ENCODE data around the gene HCAR3.
"Not testable (repeated sequence)": the region's sequence is repeated elsewhere in the genome, so short reads cannot be mapped to it uniquely, and the experiment has no call there.

The HCAR3 gene

DNA sequence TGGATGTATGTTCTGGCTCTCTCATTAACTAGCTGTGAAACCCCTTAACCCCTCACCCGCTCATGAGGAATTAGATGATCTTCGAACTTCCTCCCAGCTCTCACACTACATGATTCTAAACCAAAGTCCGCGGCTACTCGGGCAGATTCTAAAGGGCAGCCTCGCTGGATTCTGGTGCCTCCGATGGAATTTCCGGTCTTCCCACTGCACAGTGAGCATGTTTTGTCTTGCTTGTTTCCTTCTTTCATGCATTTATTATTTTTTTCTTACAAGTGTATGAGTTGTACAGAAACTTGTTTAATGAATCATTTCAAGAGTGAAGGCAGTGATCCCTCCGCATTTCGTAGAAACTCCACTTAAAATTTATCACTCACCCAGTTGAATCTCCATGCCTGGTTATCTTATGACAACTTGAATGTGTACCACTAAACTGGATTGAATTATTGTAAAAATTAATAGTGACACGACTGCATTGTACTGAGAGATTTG lies 4.5 kb upstream of the HCAR3 start:
- H3K27me3 ChIP-seq (ENCODE audit: control insufficient read depth in 2 of 2, insufficient read depth in 2 of 2, low read length in 2 of 2), result no peaks in the 10 kb centered on the region
- no peaks in the 10 kb centered on the region for H3K4me1 ChIP-seq (ENCODE audit: control insufficient read depth in 2 of 2, insufficient read depth in 2 of 2, low read length in 2 of 2)
- no peaks in the 10 kb centered on the region for H3K36me3 ChIP-seq (ENCODE audit: control insufficient read depth in 2 of 2, insufficient read depth in 2 of 2, low read length in 2 of 2)
- H3K4me3 ChIP-seq (ENCODE audit: low read length in 2 of 2), result no peak overlapping the region
- H3K9me3 ChIP-seq (ENCODE audit: control insufficient read depth in 2 of 2, low read length in 2 of 2), result no peaks in the 10 kb centered on the region
- H3K9ac ChIP-seq (ENCODE audit: low read depth in 1 of 2, low read length in 2 of 2), result no peak overlapping the region
- H3K27ac ChIP-seq (ENCODE audit: low read depth in 2 of 2, low read length in 2 of 2), result no peak overlapping the region

DNA sequence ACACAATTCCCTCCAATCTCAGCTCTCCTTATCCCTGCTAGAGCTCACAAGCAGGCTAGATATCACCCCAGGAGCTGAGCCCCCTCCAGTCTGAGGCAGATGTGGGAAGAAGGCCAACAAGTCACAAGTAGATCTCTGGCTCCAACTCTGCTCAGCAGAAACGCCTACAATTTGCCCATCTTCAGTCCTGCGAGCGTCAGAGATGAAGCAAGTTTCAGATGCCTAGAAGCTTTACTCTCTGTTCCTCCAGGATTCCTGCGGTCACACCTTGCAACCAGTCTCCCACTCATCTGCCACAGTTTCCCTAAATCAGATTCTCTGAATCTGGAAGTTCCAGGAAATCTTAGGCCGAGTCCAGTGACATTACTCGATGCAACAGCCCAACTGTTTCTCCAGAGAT lies 1.4 kb downstream of the HCAR3 start:
- H3K9ac ChIP-seq (ENCODE audit: low read depth in 1 of 2, low read length in 2 of 2); H3K4me3 ChIP-seq (ENCODE audit: low read length in 2 of 2); H3K9me3 ChIP-seq (ENCODE audit: control insufficient read depth in 2 of 2, low read length in 2 of 2); H3K4me1 ChIP-seq (ENCODE audit: control insufficient read depth in 2 of 2, insufficient read depth in 2 of 2, low read length in 2 of 2); H3K27ac ChIP-seq (ENCODE audit: low read depth in 2 of 2, low read length in 2 of 2); H3K36me3 ChIP-seq (ENCODE audit: control insufficient read depth in 2 of 2, insufficient read depth in 2 of 2, low read length in 2 of 2); H3K27me3 ChIP-seq (ENCODE audit: control insufficient read depth in 2 of 2, insufficient read depth in 2 of 2, low read length in 2 of 2): not testable (repeated sequence)

DNA sequence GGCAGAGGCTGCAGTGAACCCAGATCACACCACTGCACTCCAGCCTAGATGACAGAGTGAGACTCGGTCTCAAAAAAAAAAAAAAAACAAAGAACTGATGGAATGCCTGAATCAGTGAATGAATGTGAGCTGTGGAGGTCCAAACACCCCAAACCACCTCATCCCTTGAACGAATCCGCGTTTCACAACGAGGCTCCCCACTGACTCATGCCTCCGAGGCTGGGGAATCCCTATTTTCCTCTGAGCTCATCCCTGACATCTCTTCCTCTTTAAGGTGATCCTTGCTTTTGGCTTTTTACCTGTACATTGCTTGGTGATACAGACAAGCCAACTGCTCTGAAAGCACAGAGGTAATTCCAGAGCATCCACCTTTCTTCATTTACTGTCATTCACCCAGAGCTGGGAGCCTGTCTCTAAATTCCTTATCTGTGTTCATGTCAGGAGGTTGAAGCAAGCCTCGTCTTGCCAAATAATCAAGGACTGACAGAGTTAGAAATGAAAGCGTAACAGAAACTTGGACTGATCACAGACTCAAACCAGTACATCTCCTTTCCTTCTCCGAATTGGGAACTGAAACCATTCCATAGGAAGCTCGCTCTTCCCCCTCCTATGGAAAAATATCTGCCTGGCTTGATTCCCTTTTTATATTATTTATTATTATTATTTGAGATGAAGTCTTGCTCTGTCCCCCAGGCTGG lies 3.0 kb downstream of the HCAR3 start:
- H3K36me3 ChIP-seq (ENCODE audit: control insufficient read depth in 2 of 2, insufficient read depth in 2 of 2, low read length in 2 of 2); H3K27ac ChIP-seq (ENCODE audit: low read depth in 2 of 2, low read length in 2 of 2); H3K4me1 ChIP-seq (ENCODE audit: control insufficient read depth in 2 of 2, insufficient read depth in 2 of 2, low read length in 2 of 2); H3K9me3 ChIP-seq (ENCODE audit: control insufficient read depth in 2 of 2, low read length in 2 of 2); H3K27me3 ChIP-seq (ENCODE audit: control insufficient read depth in 2 of 2, insufficient read depth in 2 of 2, low read length in 2 of 2); H3K4me3 ChIP-seq (ENCODE audit: low read length in 2 of 2); H3K9ac ChIP-seq (ENCODE audit: low read depth in 1 of 2, low read length in 2 of 2): not testable (repeated sequence)

DNA sequence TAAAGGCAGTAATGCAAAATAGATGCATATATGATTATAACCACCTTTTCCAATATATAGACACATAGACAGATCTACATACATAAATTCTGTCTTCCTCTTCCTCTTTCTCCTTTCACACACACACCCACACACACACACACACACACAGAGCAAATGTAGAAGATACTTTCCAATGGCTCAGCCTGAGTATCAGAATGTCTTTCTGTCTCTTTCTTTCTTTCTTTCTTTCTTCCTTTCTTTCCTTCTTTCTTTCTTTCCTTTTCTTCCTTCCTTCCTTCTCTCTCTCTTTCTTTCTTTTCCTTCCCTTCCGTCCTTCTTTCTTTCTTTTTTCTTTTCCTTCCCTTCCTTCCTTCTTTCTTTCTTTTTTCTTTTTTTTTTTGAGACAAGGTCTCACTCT lies 5.3 kb downstream of the HCAR3 start:
- not testable (repeated sequence) for H3K9me3 ChIP-seq (ENCODE audit: control insufficient read depth in 2 of 2, low read length in 2 of 2); H3K27me3 ChIP-seq (ENCODE audit: control insufficient read depth in 2 of 2, insufficient read depth in 2 of 2, low read length in 2 of 2); H3K4me3 ChIP-seq (ENCODE audit: low read length in 2 of 2); H3K9ac ChIP-seq (ENCODE audit: low read depth in 1 of 2, low read length in 2 of 2); H3K4me1 ChIP-seq (ENCODE audit: control insufficient read depth in 2 of 2, insufficient read depth in 2 of 2, low read length in 2 of 2); H3K27ac ChIP-seq (ENCODE audit: low read depth in 2 of 2, low read length in 2 of 2); H3K36me3 ChIP-seq (ENCODE audit: control insufficient read depth in 2 of 2, insufficient read depth in 2 of 2, low read length in 2 of 2)

DNA sequence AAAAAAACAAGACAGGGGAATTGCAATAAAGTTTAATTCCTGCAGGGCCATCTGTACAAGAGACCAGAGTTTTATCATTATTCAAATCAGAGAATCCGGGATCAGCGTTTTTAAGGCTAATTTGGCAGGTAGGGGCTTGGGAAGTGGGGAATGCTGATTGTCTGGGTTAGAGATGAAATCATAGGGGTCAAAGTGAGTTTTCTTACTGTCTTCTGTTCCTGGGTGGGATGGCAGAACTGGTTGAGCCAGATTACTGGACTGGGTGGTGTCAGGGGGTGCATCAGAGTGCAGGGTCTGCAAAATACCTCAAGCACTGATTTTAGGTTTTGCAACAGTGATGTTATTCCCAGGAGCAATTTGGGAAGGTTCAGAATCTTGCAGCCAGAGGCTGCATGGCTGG lies 6.3 kb downstream of the HCAR3 start:
- H3K27me3 ChIP-seq (ENCODE audit: control insufficient read depth in 2 of 2, insufficient read depth in 2 of 2, low read length in 2 of 2); H3K4me1 ChIP-seq (ENCODE audit: control insufficient read depth in 2 of 2, insufficient read depth in 2 of 2, low read length in 2 of 2); H3K36me3 ChIP-seq (ENCODE audit: control insufficient read depth in 2 of 2, insufficient read depth in 2 of 2, low read length in 2 of 2); H3K27ac ChIP-seq (ENCODE audit: low read depth in 2 of 2, low read length in 2 of 2); H3K9ac ChIP-seq (ENCODE audit: low read depth in 1 of 2, low read length in 2 of 2); H3K9me3 ChIP-seq (ENCODE audit: control insufficient read depth in 2 of 2, low read length in 2 of 2); H3K4me3 ChIP-seq (ENCODE audit: low read length in 2 of 2): not testable (repeated sequence)

DNA sequence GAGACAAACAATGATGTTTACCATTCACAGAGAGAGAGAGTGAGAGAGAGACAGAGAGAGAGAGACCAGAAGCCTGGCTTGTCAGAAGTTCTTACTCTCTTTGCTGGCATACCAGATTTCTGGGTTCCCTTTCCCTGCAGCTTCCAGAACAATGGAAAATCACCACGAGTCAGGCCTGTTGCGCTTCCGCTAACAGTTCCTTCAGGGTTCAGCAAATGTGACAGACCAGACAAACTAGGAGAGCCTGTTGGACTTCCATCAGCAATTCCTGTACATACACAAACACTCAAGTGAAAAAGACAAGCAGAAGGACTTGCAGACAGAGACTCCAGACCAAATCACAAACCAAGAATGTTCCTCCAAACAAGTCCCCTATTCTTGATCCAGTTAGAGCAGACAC lies 7.3 kb downstream of the HCAR3 start:
- not testable (repeated sequence) for H3K36me3 ChIP-seq (ENCODE audit: control insufficient read depth in 2 of 2, insufficient read depth in 2 of 2, low read length in 2 of 2); H3K27ac ChIP-seq (ENCODE audit: low read depth in 2 of 2, low read length in 2 of 2); H3K4me3 ChIP-seq (ENCODE audit: low read length in 2 of 2); H3K27me3 ChIP-seq (ENCODE audit: control insufficient read depth in 2 of 2, insufficient read depth in 2 of 2, low read length in 2 of 2); H3K9ac ChIP-seq (ENCODE audit: low read depth in 1 of 2, low read length in 2 of 2); H3K4me1 ChIP-seq (ENCODE audit: control insufficient read depth in 2 of 2, insufficient read depth in 2 of 2, low read length in 2 of 2); H3K9me3 ChIP-seq (ENCODE audit: control insufficient read depth in 2 of 2, low read length in 2 of 2)

DNA sequence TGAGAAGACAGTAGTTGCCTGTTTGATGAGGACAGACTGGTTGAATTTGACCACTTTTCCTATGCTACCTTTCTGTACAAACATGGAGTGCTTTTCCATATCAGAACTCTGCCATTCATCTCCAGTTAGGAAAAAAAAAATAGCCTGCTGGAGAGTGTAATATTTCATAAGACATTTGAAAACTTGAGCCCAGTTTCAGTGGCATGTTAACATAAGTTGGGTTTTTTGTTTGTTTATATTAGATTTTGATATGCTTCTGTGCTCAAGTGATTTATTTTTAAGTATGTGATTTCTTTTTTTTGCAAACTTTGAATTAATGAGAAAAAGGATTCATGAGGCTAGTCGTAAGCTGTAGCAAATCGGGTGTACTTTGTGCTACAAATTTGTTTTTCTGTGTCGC lies 12.8 kb downstream of the HCAR3 start:
- not testable (repeated sequence) for H3K27me3 ChIP-seq (ENCODE audit: control insufficient read depth in 2 of 2, insufficient read depth in 2 of 2, low read length in 2 of 2); H3K9me3 ChIP-seq (ENCODE audit: control insufficient read depth in 2 of 2, low read length in 2 of 2); H3K9ac ChIP-seq (ENCODE audit: low read depth in 1 of 2, low read length in 2 of 2); H3K4me3 ChIP-seq (ENCODE audit: low read length in 2 of 2); H3K27ac ChIP-seq (ENCODE audit: low read depth in 2 of 2, low read length in 2 of 2); H3K36me3 ChIP-seq (ENCODE audit: control insufficient read depth in 2 of 2, insufficient read depth in 2 of 2, low read length in 2 of 2); H3K4me1 ChIP-seq (ENCODE audit: control insufficient read depth in 2 of 2, insufficient read depth in 2 of 2, low read length in 2 of 2)

DNA sequence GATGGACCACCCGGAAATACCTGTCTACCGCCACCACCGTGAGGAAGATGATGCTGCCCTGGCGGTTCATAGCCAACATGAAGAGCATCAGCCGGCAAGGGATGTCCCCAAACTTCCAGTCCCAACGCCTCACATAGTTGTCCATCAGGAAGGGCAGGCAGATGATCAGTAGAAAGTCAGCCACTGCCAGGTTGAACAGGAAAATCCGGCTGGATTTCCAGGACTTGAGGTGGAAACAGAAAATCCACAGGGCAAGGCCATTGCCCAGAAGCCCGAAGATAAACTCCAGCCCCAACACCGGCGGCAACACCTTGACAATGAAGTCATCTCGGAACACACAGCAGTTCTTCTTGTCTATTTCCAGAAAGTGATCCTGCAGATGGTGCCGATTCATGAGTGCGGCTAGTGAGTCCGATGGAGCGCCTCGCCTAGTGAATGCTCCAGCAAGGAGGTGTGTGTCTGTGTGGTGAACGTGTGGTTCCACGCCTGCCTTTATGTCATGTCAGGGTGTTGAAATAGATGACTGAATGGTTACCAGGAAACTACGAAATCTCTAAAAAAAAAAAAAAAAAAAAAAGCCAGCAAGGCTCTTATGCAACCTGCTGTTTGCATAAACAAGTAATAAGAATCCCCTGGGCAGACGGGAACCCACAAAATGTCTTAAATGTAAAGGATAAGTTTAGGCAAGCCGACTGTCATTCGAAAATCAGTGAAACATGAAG lies 13.6 kb downstream of the HCAR3 start, which contains the start of gene HCAR2:
TSS of gene HCAR2 (minus strand) at position 468 of the 722 bp plus-strand sequence. CDS start at position 394, 74 bp downstream.
- not testable (repeated sequence) for H3K9me3 ChIP-seq (ENCODE audit: control insufficient read depth in 2 of 2, low read length in 2 of 2); H3K27ac ChIP-seq (ENCODE audit: low read depth in 2 of 2, low read length in 2 of 2); H3K4me1 ChIP-seq (ENCODE audit: control insufficient read depth in 2 of 2, insufficient read depth in 2 of 2, low read length in 2 of 2); H3K27me3 ChIP-seq (ENCODE audit: control insufficient read depth in 2 of 2, insufficient read depth in 2 of 2, low read length in 2 of 2); H3K36me3 ChIP-seq (ENCODE audit: control insufficient read depth in 2 of 2, insufficient read depth in 2 of 2, low read length in 2 of 2); H3K4me3 ChIP-seq (ENCODE audit: low read length in 2 of 2); H3K9ac ChIP-seq (ENCODE audit: low read depth in 1 of 2, low read length in 2 of 2)

DNA sequence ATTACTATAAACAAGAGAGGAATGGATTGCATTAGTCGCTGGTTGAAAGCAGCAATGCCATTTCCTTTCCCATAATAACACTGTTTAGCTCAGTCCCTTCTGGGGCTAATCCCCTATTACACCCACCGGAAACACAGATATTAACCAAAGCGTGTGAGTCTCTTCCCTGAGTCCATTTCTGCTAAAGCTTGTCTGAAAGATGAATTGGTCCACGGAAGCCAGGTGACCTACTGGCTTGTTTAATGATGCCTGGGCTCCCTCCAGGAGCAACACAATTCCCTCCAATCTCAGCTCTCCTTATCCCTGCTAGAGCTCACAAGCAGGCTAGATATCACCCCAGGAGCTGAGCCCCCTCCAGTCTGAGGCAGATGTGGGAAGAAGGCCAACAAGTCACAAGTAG lies 15.1 kb downstream of the HCAR3 start:
- H3K27ac ChIP-seq (ENCODE audit: low read depth in 2 of 2, low read length in 2 of 2); H3K4me1 ChIP-seq (ENCODE audit: control insufficient read depth in 2 of 2, insufficient read depth in 2 of 2, low read length in 2 of 2); H3K4me3 ChIP-seq (ENCODE audit: low read length in 2 of 2); H3K9me3 ChIP-seq (ENCODE audit: control insufficient read depth in 2 of 2, low read length in 2 of 2); H3K9ac ChIP-seq (ENCODE audit: low read depth in 1 of 2, low read length in 2 of 2); H3K27me3 ChIP-seq (ENCODE audit: control insufficient read depth in 2 of 2, insufficient read depth in 2 of 2, low read length in 2 of 2); H3K36me3 ChIP-seq (ENCODE audit: control insufficient read depth in 2 of 2, insufficient read depth in 2 of 2, low read length in 2 of 2): not testable (repeated sequence)

DNA sequence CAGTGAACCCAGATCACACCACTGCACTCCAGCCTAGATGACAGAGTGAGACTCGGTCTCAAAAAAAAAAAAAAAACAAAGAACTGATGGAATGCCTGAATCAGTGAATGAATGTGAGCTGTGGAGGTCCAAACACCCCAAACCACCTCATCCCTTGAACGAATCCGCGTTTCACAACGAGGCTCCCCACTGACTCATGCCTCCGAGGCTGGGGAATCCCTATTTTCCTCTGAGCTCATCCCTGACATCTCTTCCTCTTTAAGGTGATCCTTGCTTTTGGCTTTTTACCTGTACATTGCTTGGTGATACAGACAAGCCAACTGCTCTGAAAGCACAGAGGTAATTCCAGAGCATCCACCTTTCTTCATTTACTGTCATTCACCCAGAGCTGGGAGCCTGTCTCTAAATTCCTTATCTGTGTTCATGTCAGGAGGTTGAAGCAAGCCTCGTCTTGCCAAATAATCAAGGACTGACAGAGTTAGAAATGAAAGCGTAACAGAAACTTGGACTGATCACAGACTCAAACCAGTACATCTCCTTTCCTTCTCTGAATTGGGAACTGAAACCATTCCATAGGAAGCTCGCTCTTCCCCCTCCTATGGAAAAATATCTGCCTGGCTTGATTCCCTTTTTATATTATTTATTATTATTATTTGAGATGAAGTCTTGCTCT lies 16.4 kb downstream of the HCAR3 start:
- H3K4me1 ChIP-seq (ENCODE audit: control insufficient read depth in 2 of 2, insufficient read depth in 2 of 2, low read length in 2 of 2); H3K9ac ChIP-seq (ENCODE audit: low read depth in 1 of 2, low read length in 2 of 2); H3K27ac ChIP-seq (ENCODE audit: low read depth in 2 of 2, low read length in 2 of 2); H3K9me3 ChIP-seq (ENCODE audit: control insufficient read depth in 2 of 2, low read length in 2 of 2); H3K4me3 ChIP-seq (ENCODE audit: low read length in 2 of 2); H3K27me3 ChIP-seq (ENCODE audit: control insufficient read depth in 2 of 2, insufficient read depth in 2 of 2, low read length in 2 of 2); H3K36me3 ChIP-seq (ENCODE audit: control insufficient read depth in 2 of 2, insufficient read depth in 2 of 2, low read length in 2 of 2): not testable (repeated sequence)
